H1 (cell line): Measurements from ENCODE around the gene F8. TPM values are rescaled to one million over a fixed set of nuclear protein-coding genes. Genes with fewer than 3 reads are reported as not detected.
A peak's percentile ranks its signal among the peaks of the same experiment; 100 is the strongest.

Source experiments
- CTCF ChIA-PET: fragments of 300-600 bp; sonication (Branson Sonifier 250); formaldehyde crosslinking; loops from one replicate; lab custom pipeline; 2021; ENCODE audit not compliant: partially characterized antibody; lab: Charles Lee
- POLR2A ChIA-PET: fragments of 300-600 bp; sonication (Branson Sonifier 250); formaldehyde crosslinking; loops from one replicate; lab custom pipeline; 2021; ENCODE audit warnings: inconsistent platforms; ENCODE audit not compliant: partially characterized antibody; lab: Charles Lee
- DNase-seq, 2 experiments: peaks; one replicate each; pipeline versions ENCODE4 v3.0.0 to v3.0.0-alpha.2; 2010 to 2022; ENCODE audit warnings: low spot score in 2 of 2, low read depth in 1 of 2, mixed read lengths in 1 of 2
- FAIRE-seq: peaks from 2 replicates; lab custom pipeline; 2011; peaks lifted over from hg19 to GRCh38; lab: Jason Lieb, UNC
- H2AFZ ChIP-seq: 2 replicates; pipeline ENCODE4 v1.8.1; 2012; ENCODE audit warnings: low read length, inconsistent platforms
- H2AK5ac ChIP-seq: 2 replicates; pipeline ENCODE4 v1.6.1; 2013; ENCODE audit warnings: low read depth, low read length
- H2BK120ac ChIP-seq: replicated peaks from 2 replicates; pipeline ENCODE3; 2013; ENCODE audit warnings: low read depth, low read length, inconsistent platforms
- H2BK12ac ChIP-seq: 2 replicates; pipeline ENCODE4 v1.6.1; 2013; ENCODE audit warnings: low read depth, low read length
- H2BK15ac ChIP-seq: 2 replicates; pipeline ENCODE4 v1.6.1; 2013; ENCODE audit warnings: low read length
- H2BK20ac ChIP-seq: 2 replicates; pipeline ENCODE4 v1.6.1; 2013; ENCODE audit warnings: low read length
- H2BK5ac ChIP-seq: 2 replicates; pipeline ENCODE4 v1.6.1; 2013; ENCODE audit warnings: low read depth, low read length
- H3K14ac ChIP-seq: 2 replicates; pipeline ENCODE4 v1.6.1; 2013; ENCODE audit warnings: inconsistent platforms; ENCODE audit not compliant: insufficient read length
- H3K18ac ChIP-seq: 2 replicates; pipeline ENCODE4 v1.6.1; 2013; ENCODE audit warnings: low read length; ENCODE audit errors: extremely low read depth
- H3K23ac ChIP-seq: 2 replicates; pipeline ENCODE4 v1.6.1; 2013; ENCODE audit warnings: inconsistent platforms; ENCODE audit not compliant: insufficient read length
- H3K23me2 ChIP-seq: 2 replicates; pipeline ENCODE4 v1.6.1; 2013; ENCODE audit warnings: low read depth, low read length
- H3K27ac ChIP-seq: 2 replicates; pipeline ENCODE4 v1.6.1; 2011; ENCODE audit warnings: low read depth, low read length, inconsistent platforms
- H3K27me3 ChIP-seq, 4 experiments: replicated peaks in 1 of 4; 1 replicate in 1 of 4; 2 replicates in 3 of 4; pipeline versions ENCODE4 v1.6.1 to v1.8.1; 2011 to 2013; ENCODE audit warnings: low read length in 3 of 4, mild to moderate bottlenecking in 3 of 4, inconsistent platforms in 2 of 4, mixed read lengths in 2 of 4, moderate library complexity in 1 of 4; ENCODE audit not compliant: control insufficient read depth in 3 of 4, insufficient read depth in 3 of 4; ENCODE audit errors: extremely low read depth in 1 of 4
- H3K36me3 ChIP-seq, 4 experiments: 2 replicates each; pipeline versions ENCODE4 v1.6.1 to v1.8.1; 2011 to 2013; ENCODE audit warnings: mild to moderate bottlenecking in 4 of 4, low read length in 3 of 4, moderate library complexity in 2 of 4, control low read depth in 1 of 4, inconsistent platforms in 1 of 4; ENCODE audit not compliant: insufficient read depth in 4 of 4, control insufficient read depth in 2 of 4
- H3K4ac ChIP-seq: replicated peaks from 2 replicates; pipeline ENCODE3; 2013; ENCODE audit warnings: low read length, low read depth, mixed read lengths, inconsistent platforms; ENCODE audit not compliant: insufficient read length
- H3K4me1 ChIP-seq, 4 experiments: replicated peaks in 1 of 4; 1 replicate in 1 of 4; 2 replicates in 3 of 4; pipeline versions ENCODE4 v1.6.1 to v1.8.1; 2011 to 2013; ENCODE audit warnings: low read length in 3 of 4, inconsistent platforms in 2 of 4, mixed read lengths in 1 of 4; ENCODE audit not compliant: insufficient read depth in 4 of 4, control insufficient read depth in 3 of 4
- H3K4me2 ChIP-seq, 2 experiments: 2 replicates each; pipeline versions ENCODE4 v1.6.1 to v1.8.1; 2011 to 2013; ENCODE audit warnings: low read depth in 2 of 2, low read length in 2 of 2, control low read depth in 1 of 2, inconsistent platforms in 1 of 2, mild to moderate bottlenecking in 1 of 2; ENCODE audit not compliant: insufficient read depth in 1 of 2
- H3K4me3 ChIP-seq, 4 experiments: fragments of 200-600, 300-600 bp in 1 of 4; sonication (generic), shearing (Covaris generic), sonication (Bioruptor Twin) in 1 of 4; 2 replicates each; pipeline versions ENCODE4 v1.5.1 to v1.8.1; 2011 to 2016; ENCODE audit warnings: low read length in 4 of 4, low read depth in 3 of 4, control low read depth in 2 of 4, inconsistent platforms in 2 of 4, mild to moderate bottlenecking in 2 of 4, mixed read lengths in 1 of 4, moderate library complexity in 1 of 4; ENCODE audit not compliant: insufficient read depth in 2 of 4; ENCODE audit errors: extremely low read depth in 1 of 4
- H3K56ac ChIP-seq: replicated peaks from 2 replicates; pipeline ENCODE3; 2013; ENCODE audit warnings: low read depth, mild to moderate bottlenecking, mixed read lengths, low read length, inconsistent platforms; ENCODE audit not compliant: insufficient read length
- H3K79me1 ChIP-seq: 2 replicates; pipeline ENCODE4 v1.6.1; 2013; ENCODE audit warnings: low read depth, low read length, control low read depth
- H3K79me2 ChIP-seq, 2 experiments: 2 replicates each; pipeline versions ENCODE4 v1.6.1 to v1.8.1; 2012 to 2013; ENCODE audit warnings: low read length in 2 of 2, mild to moderate bottlenecking in 2 of 2, inconsistent platforms in 1 of 2; ENCODE audit not compliant: insufficient read depth in 2 of 2, control insufficient read depth in 1 of 2
- H3K9ac ChIP-seq, 4 experiments: replicated peaks in 1 of 4; 1 replicate in 1 of 4; 2 replicates in 3 of 4; pipeline versions ENCODE4 v1.6.1 to v1.8.1; 2011 to 2013; ENCODE audit warnings: low read depth in 3 of 4, low read length in 3 of 4, control low read depth in 2 of 4, mild to moderate bottlenecking in 2 of 4, moderate library complexity in 2 of 4, inconsistent platforms in 1 of 4; ENCODE audit errors: extremely low read depth in 1 of 4
- H3K9me3 ChIP-seq, 2 experiments: 2 replicates each; pipeline versions ENCODE4 v1.6.1 to v1.8.1; 2012 to 2013; ENCODE audit warnings: mild to moderate bottlenecking in 2 of 2, moderate library complexity in 2 of 2, control low read depth in 1 of 2, inconsistent platforms in 1 of 2, low read depth in 1 of 2, low read length in 1 of 2, mixed read lengths in 1 of 2; ENCODE audit not compliant: insufficient read depth in 2 of 2
- H4K20me1 ChIP-seq, 2 experiments: replicated peaks in 1 of 2; 2 replicates each; pipeline versions ENCODE3 to v1.8.1; 2011 to 2013; ENCODE audit warnings: inconsistent platforms in 2 of 2, low read length in 2 of 2, mild to moderate bottlenecking in 1 of 2; ENCODE audit not compliant: insufficient read depth in 2 of 2, control insufficient read depth in 1 of 2
- H4K5ac ChIP-seq: 2 replicates; pipeline ENCODE4 v1.6.1; 2013; ENCODE audit warnings: low read length, low read depth, mixed read lengths, inconsistent platforms; ENCODE audit not compliant: insufficient read length
- H4K8ac ChIP-seq: 2 replicates; pipeline ENCODE4 v1.8.0; 2013; ENCODE audit warnings: mild to moderate bottlenecking, moderate library complexity, low read length, inconsistent platforms; ENCODE audit not compliant: insufficient read depth; ENCODE audit errors: extremely low read depth
- H4K91ac ChIP-seq: replicated peaks from 2 replicates; pipeline ENCODE3; 2013; ENCODE audit warnings: low read length, mixed read lengths, inconsistent platforms; ENCODE audit not compliant: insufficient read length
- BCL11A ChIP-seq, 2 experiments: IDR thresholded peaks; one replicate each; pipeline ENCODE4 v1.6.1; 2011; ENCODE audit warnings: low read depth in 2 of 2, low read length in 2 of 2, mild to moderate bottlenecking in 2 of 2
- EP300 ChIP-seq, 2 experiments: IDR thresholded peaks; 1 replicate in 1 of 2; 2 replicates in 1 of 2; pipeline ENCODE4 v1.6.1; 2011 to 2012; ENCODE audit warnings: low read depth in 2 of 2, low read length in 2 of 2, mild to moderate bottlenecking in 2 of 2, borderline replicate concordance in 1 of 2, inconsistent platforms in 1 of 2, moderate library complexity in 1 of 2
- FOSL1 ChIP-seq: IDR thresholded peaks from 2 replicates; pipeline ENCODE4 v1.6.1; 2011; ENCODE audit warnings: mild to moderate bottlenecking, low read depth, low read length, moderate library complexity; ENCODE audit not compliant: insufficient read depth
- KDM1A ChIP-seq: fragments of 200-600, 300-600 bp; sonication (generic); IDR thresholded peaks from 2 replicates; pipeline ENCODE4 v1.7.1; 2016; ENCODE audit warnings: mild to moderate bottlenecking, low read length, borderline replicate concordance
- MAX ChIP-seq: IDR thresholded peaks from 2 replicates; pipeline ENCODE4 v1.6.1; 2012; ENCODE audit warnings: inconsistent platforms
- POLR2A ChIP-seq, 2 experiments: IDR thresholded peaks; 1 replicate in 1 of 2; 2 replicates in 1 of 2; pipeline ENCODE4 v1.6.1; 2011; ENCODE audit warnings: low read depth in 2 of 2, low read length in 2 of 2, mild to moderate bottlenecking in 2 of 2; ENCODE audit errors: control extremely low read depth in 1 of 2
- RBBP5 ChIP-seq: IDR thresholded peaks from 2 replicates; pipeline ENCODE4 v1.7.1; 2012; ENCODE audit warnings: low read depth, mild to moderate bottlenecking, inconsistent platforms, low read length, moderate library complexity, borderline replicate concordance
- SIX5 ChIP-seq: IDR thresholded peaks from 2 replicates; pipeline ENCODE4 v1.6.1; 2011; ENCODE audit warnings: mild to moderate bottlenecking, low read depth, low read length
- WGBS, 2 experiments: shearing (Covaris generic) in 1 of 2; methylation state at CpG; one replicate each; pipeline versions ENCODE4 v1.1.6 to v1.1.7; 2013 to 2015; ENCODE audit warnings: low lambda C conversion rate in 2 of 2, mixed read lengths in 2 of 2, inconsistent platforms in 1 of 2, low coverage in 1 of 2, missing lambda C conversion rate in 1 of 2; ENCODE audit not compliant: insufficient replicate concordance in 2 of 2, insufficient coverage in 1 of 2, insufficient read length in 1 of 2; ENCODE audit errors: extremely low coverage in 1 of 2, missing lambda C conversion rate in 1 of 2; 5-methylcytosine and 5-hydroxymethylcytosine counted together
- polyA plus RNA-seq, 7 experiments: library from polyadenylated mRNA; depleted of rRNA in 3 of 7; stranded (reverse) in 5 of 7; unstranded in 2 of 7; fragments of >200 nt in 5 of 7; fragments of 200-250 nt in 2 of 7; gene quantifications; 1 replicate in 5 of 7; 2 replicates in 1 of 7; 4 replicates in 1 of 7; pipeline versions ENCODE4 v1.2.1 to v1.2.3, GENCODE V29; 2011 to 2013; ENCODE audit warnings: missing spikeins in 2 of 7, mixed read lengths in 2 of 7
- total RNA-seq: library from RNA; stranded (reverse); fragmentation: NEBNext Ultra II Directional; extraction: Animal tissue kit (Norgen Biotek cat#: 25700); gene quantifications from 2 replicates; pipeline ENCODE4 v1.2.1, GENCODE V29; 2021

Gene F8
- total and polyA plus RNA-seq, 2 of the 8 experiments (the other 6 are each of a cell fraction or from before 2014, with no cell fraction given): 1.1 to 2.6 TPM

GRCh38 chrX:155035688-155036087 is 13.2 kb upstream of the F8 start:
- TF ChIP-seq POLR2A (IDR thresholded peaks at IDR 0.05; ENCODE audit: control extremely low read depth in 1 of 2, low read depth in 2 of 2, low read length in 2 of 2): no peak
- no peak for TF ChIP-seq SIX5
- no peak for TF ChIP-seq FOSL1
- 0 out of 2 replicates have a peak, but pooled peaks have one; percentile 24 for TF ChIP-seq KDM1A
- TF ChIP-seq RBBP5: no peak
- no peak for TF ChIP-seq MAX
- TF ChIP-seq EP300 (IDR thresholded peaks at IDR 0.05; ENCODE audit: borderline replicate concordance in 1 of 2, low read depth in 2 of 2, low read length in 2 of 2): no peak
- TF ChIP-seq BCL11A (IDR thresholded peaks at IDR 0.05; ENCODE audit: low read depth in 2 of 2, low read length in 2 of 2): no peak
- TF ChIP-seq, all 59 proteins: peak for 1
- Histone ChIP-seq H3K14ac (no peak overlapping the region), H4K8ac (no peak overlapping the region), H3K27ac (no peak overlapping the region), H3K9me3 (no peaks in the 10 kb centered on the region), H2AFZ (no peak overlapping the region), H3K79me2 (no peaks in the 10 kb centered on the region; a peak in 2 of 4 replicates), H2BK15ac (no peak overlapping the region), H3K23ac (no peak overlapping the region), H4K5ac (no peak overlapping the region), H3K79me1 (no peaks in the 10 kb centered on the region), H3K27me3 (no peaks in the 10 kb centered on the region), H2BK20ac (no peak overlapping the region), H3K4me3 (no peak overlapping the region), H4K91ac (no peak overlapping the region), H2BK12ac (no peak overlapping the region), H3K56ac (no peak overlapping the region), H3K9ac (no peak overlapping the region), H3K4ac (no peak overlapping the region), H2BK5ac (no peak overlapping the region), H3K4me2 (no peak overlapping the region), H3K4me1 (no peaks in the 10 kb centered on the region), H3K36me3 (peaks cover 0 to 9% (median 2%) of the 10 kb centered on the region in 4 experiments; a peak in 3 of 8 replicates), H3K23me2 (no peaks in the 10 kb centered on the region), H4K20me1 (no peaks in the 10 kb centered on the region), H2AK5ac (no peak overlapping the region), H3K18ac (no peak overlapping the region), H2BK120ac (no peak overlapping the region)
- DNase-seq: no peak
- CTCF ChIA-PET: no interaction called here
- WGBS, 2 experiments: 95% methylated on average over 4 of the region's 4 CpGs; no CpG with 5 or more reads in 1 of the 2 experiments
- POLR2A ChIA-PET: no interaction called here
- FAIRE-seq: no peak
